ENCODE data around the gene FMO2. TPM values are rescaled to one million over a fixed set of nuclear protein-coding genes. Genes with fewer than 3 reads are reported as not detected.

FMO2 gene
- total and polyA plus RNA-seq, 4 donors, result 5.2 to 165 (median 61.5) TPM

- Histone ChIP-seq H3K4me3 (no peak overlapping the region), H3K4me1 (ENCODE audit: control insufficient read depth in 5 of 5, insufficient read depth in 5 of 5, low read length in 5 of 5) (peaks cover 0 to 19% (median 5%) of the 10 kb centered on the region in 5 donors), H3K27ac (ENCODE audit: low read depth in 1 of 2, low read length in 1 of 2) (peak overlapping the region in 1 of 2 donors; percentile 9), H3K9ac (ENCODE audit: insufficient read depth in 1 of 2, low read length in 2 of 2) (no peak overlapping the region), H3K9me3 (ENCODE audit: control insufficient read depth in 4 of 4, insufficient read depth in 3 of 4, low read length in 3 of 4) (no peaks in the 10 kb centered on the region), H3K36me3 (ENCODE audit: control insufficient read depth in 4 of 4, insufficient read depth in 4 of 4, low read length in 4 of 4) (peaks cover 0 to 18% (median 4%) of the 10 kb centered on the region in 4 donors), H3K27me3 (ENCODE audit: control insufficient read depth in 3 of 3, insufficient read depth in 3 of 3, low read length in 2 of 3) (no peaks in the 10 kb centered on the region)
- WGBS, 2 donors, result 86 to 97% methylated on average over 2 of the region's 2 CpGs
- ATAC-seq (ENCODE audit: insufficient read depth, low FRiP score), result no peak
- no peak for DNase-seq
- no peak for TF ChIP-seq CTCF (IDR thresholded peaks at IDR 0.05; ENCODE audit: control extremely low read depth, extremely low read depth)
Observed at GRCh38 chr1:171207377-171207776, 22.3 kb downstream of the FMO2 start.

- no peak for TF ChIP-seq CTCF (IDR thresholded peaks at IDR 0.05; ENCODE audit: control extremely low read depth, extremely low read depth)
- H3K4me1 ChIP-seq (ENCODE audit: control insufficient read depth in 5 of 5, insufficient read depth in 5 of 5, low read length in 5 of 5), result peaks cover 0 to 19% (median 5%) of the 10 kb centered on the region in 5 donors
- H3K9ac ChIP-seq (ENCODE audit: insufficient read depth in 1 of 2, low read length in 2 of 2), result no peak overlapping the region
- no peaks in the 10 kb centered on the region for H3K27me3 ChIP-seq (ENCODE audit: control insufficient read depth in 3 of 3, insufficient read depth in 3 of 3, low read length in 2 of 3)
- peak overlapping the region in 1 of 2 donors; percentile 38 for H3K27ac ChIP-seq (ENCODE audit: low read depth in 1 of 2, low read length in 1 of 2)
- ATAC-seq (ENCODE audit: insufficient read depth, low FRiP score), result no peak
- peak in 2 of 3 donors; percentile 23 to 77 for DNase-seq
- no peaks in the 10 kb centered on the region for H3K9me3 ChIP-seq (ENCODE audit: control insufficient read depth in 4 of 4, insufficient read depth in 3 of 4, low read length in 3 of 4)
- 38 to 54% methylated on average over 1 of the region's 1 CpG for WGBS, 2 donors
- peaks cover 0 to 13% (median 2%) of the 10 kb centered on the region in 4 donors for H3K36me3 ChIP-seq (ENCODE audit: control insufficient read depth in 4 of 4, insufficient read depth in 4 of 4, low read length in 4 of 4)
- H3K4me3 ChIP-seq, result no peak overlapping the region
Observed at GRCh38 chr1:171210355-171210754, 25.3 kb downstream of the FMO2 start.

GRCh38 chr1:171212607-171213351, 27.7 kb downstream of the FMO2 start:
- TF ChIP-seq CTCF (IDR thresholded peaks at IDR 0.05; ENCODE audit: control extremely low read depth, extremely low read depth), result no peak
- no peak overlapping the region for H3K9ac ChIP-seq (ENCODE audit: insufficient read depth in 1 of 2, low read length in 2 of 2)
- no peaks in the 10 kb centered on the region for H3K27me3 ChIP-seq (ENCODE audit: control insufficient read depth in 3 of 3, insufficient read depth in 3 of 3, low read length in 2 of 3)
- peaks cover 0 to 19% (median 5%) of the 10 kb centered on the region in 5 donors for H3K4me1 ChIP-seq (ENCODE audit: control insufficient read depth in 5 of 5, insufficient read depth in 5 of 5, low read length in 5 of 5)
- DNase-seq, result no peak
- ATAC-seq (ENCODE audit: insufficient read depth, low FRiP score), result no peak
- 68 to 72% methylated on average over 3 of the region's 3 CpGs for WGBS, 2 donors
- no peak overlapping the region for H3K4me3 ChIP-seq
- no peak overlapping the region for H3K27ac ChIP-seq (ENCODE audit: low read depth in 1 of 2, low read length in 1 of 2)
- H3K9me3 ChIP-seq (ENCODE audit: control insufficient read depth in 4 of 4, insufficient read depth in 3 of 4, low read length in 3 of 4), result no peaks in the 10 kb centered on the region
- peaks cover 0 to 3% (median 0%) of the 10 kb centered on the region in 4 donors for H3K36me3 ChIP-seq (ENCODE audit: control insufficient read depth in 4 of 4, insufficient read depth in 4 of 4, low read length in 4 of 4)
